Measurements from ENCODE around the gene NDUFAF3.
A peak's percentile ranks its signal among the peaks of the same experiment; 100 is the strongest.

NDUFAF3 gene

GRCh38 chr3:49017971-49018706, 3.8 kb upstream of the NDUFAF3 start, which contains the start of gene DALRD3:
Gene DALRD3, minus strand, starts transcription at chr3:49018580. Its CDS starts 16 bp downstream, at chr3:49018564.
- no peak for DNase-seq (ENCODE audit: low read depth)

- no peak for DNase-seq (ENCODE audit: low read depth)
Observed at GRCh38 chr3:49018707-49019006, 3.3 kb upstream of the NDUFAF3 start.

DNA sequence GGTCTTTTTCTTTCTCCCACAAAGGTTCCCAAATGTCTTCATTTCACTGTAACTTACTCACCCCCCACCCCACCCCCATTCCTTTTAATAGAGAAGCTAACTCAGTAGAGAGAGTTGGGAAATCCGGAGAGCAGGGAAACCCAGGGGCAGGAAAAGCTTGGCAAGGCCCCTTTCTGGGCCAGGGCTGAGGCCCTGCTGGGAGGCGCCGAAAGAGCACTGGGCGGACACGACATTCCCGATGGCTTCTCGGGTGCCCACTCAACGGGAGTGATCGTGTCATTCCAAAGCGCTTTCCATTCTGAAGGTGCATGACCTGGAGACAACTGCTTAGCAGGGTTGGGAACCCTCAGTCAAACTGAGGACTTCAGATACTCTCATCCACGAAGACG, 2.0 kb upstream of the NDUFAF3 start:
- DNase-seq (ENCODE audit: low read depth) = no peak

DNA sequence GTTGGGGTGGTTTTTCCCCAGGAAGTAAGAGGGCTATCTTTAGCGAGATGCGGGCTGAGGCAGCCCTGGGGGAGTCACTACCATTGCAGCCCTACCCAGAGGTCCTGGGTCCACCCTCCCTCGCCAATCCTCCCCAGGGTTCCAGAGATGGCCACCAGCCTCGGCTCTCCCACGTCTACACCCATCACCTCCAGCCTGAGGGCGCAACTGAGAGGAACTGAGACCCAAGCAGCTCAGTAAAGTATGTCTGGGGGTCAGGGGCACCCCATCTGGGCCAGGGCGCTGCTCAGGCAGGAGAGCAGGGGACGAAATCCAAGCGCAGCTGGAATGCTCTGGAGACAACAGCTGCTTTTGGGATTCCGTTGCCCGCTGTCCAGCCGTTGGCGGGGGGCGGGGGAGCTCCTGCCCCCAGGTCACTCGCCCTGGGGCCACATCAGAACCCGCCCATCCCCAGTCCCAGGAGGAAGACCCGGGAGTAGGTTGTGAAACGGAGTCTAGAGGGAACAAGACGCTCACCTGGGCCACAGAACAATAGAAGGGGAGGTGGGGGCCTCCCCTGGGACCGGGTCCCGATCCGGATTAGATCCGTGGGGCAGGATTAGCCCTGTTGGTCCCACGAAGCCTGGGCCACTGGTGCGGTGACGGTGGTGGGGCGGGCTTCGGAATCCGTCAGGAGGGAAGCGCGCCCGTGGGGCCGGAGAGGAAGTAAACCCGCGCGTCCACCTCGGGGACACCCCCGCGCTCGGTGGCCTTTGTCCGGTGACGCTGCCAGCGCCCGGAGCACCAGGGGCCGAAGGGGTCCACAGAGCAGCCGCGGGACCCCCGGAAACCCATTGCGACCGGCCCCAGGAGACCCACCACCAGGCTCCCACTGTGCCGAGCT, 1.4 kb upstream of the NDUFAF3 start:
- DNase-seq (ENCODE audit: low read depth) = no peak

- peak; percentile 95 for DNase-seq (ENCODE audit: low read depth)
Observed at GRCh38 chr3:49021213-49021812, 608 bp upstream of the NDUFAF3 start.

- no peak for DNase-seq (ENCODE audit: low read depth)
Observed at GRCh38 chr3:49022688-49023171, 809 bp downstream of the NDUFAF3 start.

DNA sequence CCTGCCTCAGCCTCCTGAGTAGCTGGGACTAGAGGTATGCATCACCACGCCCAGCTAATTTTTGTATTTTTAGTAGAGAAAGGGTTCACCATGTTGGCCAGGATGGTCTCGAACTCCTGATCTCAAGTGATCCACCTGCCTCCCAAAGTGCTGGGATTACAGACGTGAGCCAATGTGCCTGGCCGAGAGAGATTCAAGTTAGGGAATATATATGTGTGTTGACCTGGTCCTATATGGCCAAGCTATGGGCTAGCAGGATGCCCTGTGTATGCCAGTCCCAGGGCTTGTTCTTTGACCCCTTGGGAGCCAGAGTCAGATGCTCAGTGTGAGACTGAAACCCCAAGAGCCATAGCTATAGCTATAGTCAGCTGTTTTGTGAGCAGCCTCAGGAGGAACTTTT, 1.9 kb downstream of the NDUFAF3 start:
- no peak for DNase-seq (ENCODE audit: low read depth)

DNA sequence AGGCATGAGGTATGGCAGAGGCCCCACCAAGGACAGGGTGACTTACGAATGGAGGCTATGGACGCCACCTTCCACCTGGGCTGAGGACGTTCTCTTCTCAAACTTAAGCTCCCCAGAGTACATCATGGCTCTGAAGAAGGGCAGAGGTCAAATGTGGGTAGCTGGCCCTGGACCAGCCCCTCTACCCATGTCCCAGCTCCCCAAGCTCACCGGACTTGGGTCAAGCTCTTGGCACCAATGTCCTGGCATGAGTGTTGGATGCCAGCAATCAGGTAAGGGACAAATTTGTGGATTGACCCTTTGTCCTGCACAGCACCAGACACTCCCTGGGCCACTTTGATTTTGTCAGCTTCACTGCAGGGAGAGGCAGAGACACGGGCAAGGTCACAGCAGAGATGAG, 2.5 kb downstream of the NDUFAF3 start:
- DNase-seq (ENCODE audit: low read depth) = no peak

- DNase-seq (ENCODE audit: low read depth) = no peak
Observed at GRCh38 chr3:49025005-49025792, 3.3 kb downstream of the NDUFAF3 start.

DNA sequence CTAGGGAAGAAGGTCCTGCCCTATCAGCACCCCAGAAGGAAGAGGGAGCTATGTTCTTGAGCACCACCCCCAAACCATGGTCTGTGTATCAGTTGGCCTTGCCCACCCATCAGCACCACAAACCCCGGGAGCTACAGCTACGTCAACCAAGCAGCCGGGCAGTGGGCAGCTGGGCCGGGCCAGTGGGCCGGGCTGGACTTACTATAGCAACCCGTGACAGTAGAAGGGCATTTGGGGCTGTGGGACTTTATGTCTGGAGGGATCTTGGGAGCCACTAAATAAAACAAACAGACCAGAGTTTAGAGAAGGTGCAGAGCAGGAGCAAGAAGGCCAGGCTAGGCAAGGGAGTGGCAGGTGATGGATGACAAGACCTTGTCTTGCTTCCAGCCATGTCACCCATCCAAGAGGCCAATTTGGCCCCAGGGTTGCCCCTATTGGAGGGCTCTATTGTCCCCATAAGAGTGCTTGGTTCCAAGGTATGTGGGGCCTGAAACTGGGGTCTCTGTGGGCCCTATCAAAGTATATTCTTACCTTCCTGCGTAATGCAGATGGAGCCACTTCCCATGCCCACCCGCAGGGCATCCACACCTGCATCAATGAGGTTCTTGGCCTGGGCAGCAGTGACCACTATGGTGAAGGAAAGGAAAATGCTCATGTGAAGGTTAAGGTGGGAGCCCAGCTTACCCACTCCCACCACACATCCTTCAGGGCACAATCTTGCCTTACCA, 4.0 kb downstream of the NDUFAF3 start:
- DNase-seq (ENCODE audit: low read depth) = no peak

GRCh38 chr3:49026536-49026935, 4.6 kb downstream of the NDUFAF3 start:
- no peak for DNase-seq (ENCODE audit: low read depth)

DNA sequence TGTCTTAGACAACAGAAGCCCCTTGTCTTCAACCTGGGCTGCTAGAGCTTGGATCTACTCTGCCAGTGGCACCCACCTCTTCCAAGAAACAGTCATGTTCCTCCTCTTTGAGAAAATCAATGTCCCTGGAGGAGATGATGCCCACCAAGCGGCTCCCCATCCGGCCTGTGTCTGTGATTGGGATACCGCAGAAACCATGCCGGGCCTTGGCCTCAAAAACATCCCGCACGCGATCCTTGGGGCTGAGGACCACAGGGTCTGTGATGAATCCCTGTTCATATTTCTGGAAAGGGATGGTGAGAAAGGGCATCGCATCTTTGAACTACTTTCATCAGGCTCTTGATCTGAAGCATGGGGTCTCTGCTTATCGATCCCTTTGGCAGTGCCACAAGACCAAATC, 5.7 kb downstream of the NDUFAF3 start:
- no peak for DNase-seq (ENCODE audit: low read depth)

DNA sequence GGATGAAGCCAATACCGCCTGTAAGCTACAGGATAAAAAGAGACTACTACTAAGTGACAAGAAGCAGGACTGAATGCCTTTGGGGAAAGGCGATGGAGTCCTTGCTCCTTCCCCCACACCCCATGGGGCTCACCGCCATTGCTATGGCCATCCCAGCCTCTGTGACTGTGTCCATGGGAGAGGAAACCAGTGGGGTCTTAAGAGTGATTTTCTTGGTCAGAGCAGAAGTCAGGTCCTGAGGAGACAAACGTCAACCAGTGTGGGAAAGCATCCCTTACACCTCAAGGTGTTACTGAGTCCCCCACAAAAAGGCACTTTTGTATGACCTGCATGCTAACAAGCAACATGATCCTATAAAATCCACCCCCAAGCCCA, 6.4 kb downstream of the NDUFAF3 start:
- no peak for DNase-seq (ENCODE audit: low read depth)

- DNase-seq (ENCODE audit: low read depth) = peak; percentile 86
Observed at GRCh38 chr3:49028673-49029562, 7.0 kb downstream of the NDUFAF3 start, which contains the start of gene IMPDH2. Gene IMPDH2, minus strand, starts transcription at chr3:49029398. Its CDS starts 48 bp downstream, at chr3:49029350.

DNA sequence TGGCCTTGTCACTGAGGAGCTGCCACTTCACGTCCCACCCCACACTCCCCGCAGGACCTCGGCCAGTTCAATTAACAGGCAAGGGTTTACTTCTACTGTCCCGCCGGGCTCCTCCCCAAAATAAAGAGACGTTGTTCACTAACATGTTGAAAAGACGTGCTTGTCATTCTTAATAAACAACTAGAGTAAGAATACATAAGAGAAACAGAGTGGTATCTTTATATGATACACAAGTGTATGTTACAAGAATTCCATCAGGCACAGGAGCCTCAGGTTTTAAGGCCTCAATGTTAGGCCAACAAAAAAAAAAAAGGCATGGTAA, 7.6 kb downstream of the NDUFAF3 start:
- DNase-seq (ENCODE audit: low read depth) = no peak

GRCh38 chr3:49030321-49030720, 8.4 kb downstream of the NDUFAF3 start:
- no peak for DNase-seq (ENCODE audit: low read depth)

DNA sequence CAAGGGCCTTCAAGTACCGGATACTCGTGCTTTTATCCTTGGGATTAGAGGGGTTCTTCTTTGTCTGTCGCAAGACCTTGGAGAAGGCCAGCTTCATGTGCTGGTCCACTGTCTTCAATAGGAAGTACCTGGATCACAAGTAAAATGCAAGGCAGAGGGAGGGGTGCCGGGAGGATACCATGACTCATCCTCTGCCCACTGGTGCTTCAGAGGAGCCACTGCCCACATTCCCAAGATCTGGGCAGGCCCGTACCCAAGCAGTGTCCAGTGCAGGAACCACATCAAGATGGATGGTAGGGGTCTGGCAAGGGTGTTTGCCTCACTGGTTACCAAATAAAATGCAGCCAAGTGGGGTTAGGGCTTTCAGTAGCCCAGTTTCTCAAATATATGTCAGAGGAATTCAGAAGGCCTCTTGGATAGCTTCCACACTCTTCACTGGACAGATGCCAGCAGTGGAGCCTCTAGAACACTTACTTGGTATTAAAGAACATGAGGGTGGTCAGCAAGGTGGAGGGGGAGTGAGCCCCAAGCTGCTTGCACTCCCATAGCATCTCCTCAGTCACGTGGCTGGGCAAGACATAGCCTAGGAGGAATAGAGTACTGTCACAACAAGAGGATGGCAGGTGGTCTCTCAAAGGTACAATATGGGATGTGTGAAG, 10.9 kb downstream of the NDUFAF3 start:
- DNase-seq (ENCODE audit: low read depth) = no peak

GRCh38 chr3:49034650-49035049, 12.7 kb downstream of the NDUFAF3 start:
- DNase-seq (ENCODE audit: low read depth) = no peak

DNA sequence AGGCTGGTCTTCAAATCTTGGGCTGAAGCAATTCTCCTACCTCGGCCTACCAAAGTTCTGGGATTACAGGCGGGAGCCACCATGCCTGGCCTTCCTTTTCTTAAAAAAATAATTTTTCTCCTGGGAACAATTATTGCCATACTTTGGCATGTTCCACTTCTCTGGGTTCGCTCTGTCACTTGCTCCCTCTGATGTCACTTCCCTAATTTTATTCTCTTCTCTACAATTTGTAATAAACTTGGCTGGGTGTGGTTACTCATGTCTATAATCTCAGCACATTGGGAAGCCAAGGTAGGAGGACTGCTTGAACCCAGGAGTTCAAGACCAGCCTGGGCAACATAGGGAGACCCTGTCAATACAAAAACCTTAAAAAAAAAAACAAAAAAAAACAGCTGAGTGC, 13.4 kb downstream of the NDUFAF3 start:
- DNase-seq (ENCODE audit: low read depth) = no peak

- no peak for DNase-seq (ENCODE audit: low read depth)
Observed at GRCh38 chr3:49053543-49053942, 31.6 kb downstream of the NDUFAF3 start.
